GM12878 (cell line): Measurements from ENCODE around the gene NFYC. TPM values are rescaled to one million over a fixed set of nuclear protein-coding genes. Genes with fewer than 3 reads are reported as not detected.

ENCODE experiments used
- ATAC-seq: fragments of 200-7000 bp; cut with Tn5 transposase; 3 replicates; pipeline ENCODE4 v1.9.1; 2020; ENCODE audit warnings: mild to moderate bottlenecking, moderate library complexity
- BruUV-seq: library from RNA; stranded (reverse); fragments of 400-500 nt; replicated peaks from 2 replicates; lab custom pipeline; 2021; lab: Mats Ljungman, UMichigan
- CTCF ChIA-PET: fragments of 300-600 bp; sonication (Branson Sonifier 250); formaldehyde crosslinking; extraction: SDS; loops from one replicate; lab custom pipeline; 2021; ENCODE audit warnings: inconsistent platforms; lab: Yijun Ruan, JAX
- POLR2A ChIA-PET: fragments of 350-600 bp; formaldehyde crosslinking; extraction: SDS; loops from one replicate; lab custom pipeline; 2021; ENCODE audit warnings: inconsistent platforms; lab: Charles Lee
- RAD21 ChIA-PET: fragments of 300-600 bp; sonication (Branson Sonifier 250); formaldehyde crosslinking; loops from one replicate; lab custom pipeline; 2023; ENCODE audit warnings: antibody characterized with exemption; ENCODE audit not compliant: unreplicated experiment; lab: Charles Lee
- SMC1A ChIA-PET: fragments of 300-600 bp; sonication (Branson Sonifier 250); formaldehyde crosslinking; loops from one replicate; lab custom pipeline; 2023; ENCODE audit not compliant: unreplicated experiment, uncharacterized antibody; lab: Charles Lee
- DNase-seq: peaks from one replicate; pipeline ENCODE4 v3.0.0-alpha.2; 2011; ENCODE audit warnings: low read depth, low spot score
- FAIRE-seq: peaks from 3 replicates; lab custom pipeline; 2011; peaks lifted over from hg19 to GRCh38; lab: Jason Lieb, UNC
- H2AFZ ChIP-seq: 2 replicates; pipeline ENCODE4 v1.6.0; 2011; ENCODE audit warnings: low read depth, low read length, control low read depth; ENCODE audit not compliant: control insufficient read depth
- H3K27ac ChIP-seq: 2 replicates; pipeline ENCODE4 v1.5.1; 2011; ENCODE audit warnings: control low read depth; ENCODE audit not compliant: control insufficient read depth, insufficient read depth
- H3K27me3 ChIP-seq, 2 experiments: replicated peaks in 1 of 2; 2 replicates each; pipeline versions ENCODE4 v1.6.0 to v1.6.1; 2011; ENCODE audit warnings: low read length in 1 of 2; ENCODE audit not compliant: control insufficient read depth in 2 of 2, insufficient read depth in 2 of 2
- H3K36me3 ChIP-seq, 2 experiments: 2 replicates each; pipeline ENCODE4 v1.5.1; 2011; ENCODE audit warnings: low read length in 1 of 2; ENCODE audit not compliant: control insufficient read depth in 2 of 2, insufficient read depth in 2 of 2
- H3K4me1 ChIP-seq: 2 replicates; pipeline ENCODE4 v1.6.1; 2011; ENCODE audit warnings: mild to moderate bottlenecking, low read length, moderate library complexity, mixed read lengths; ENCODE audit not compliant: control insufficient read depth, insufficient read depth
- H3K4me2 ChIP-seq: 2 replicates; pipeline ENCODE4 v1.6.0; 2011; ENCODE audit warnings: control low read depth; ENCODE audit not compliant: control insufficient read depth, insufficient read depth
- H3K4me3 ChIP-seq: fragments of 200-600 bp; sonication (generic); 2 replicates; pipeline ENCODE4 v1.5.1; 2016
- H3K79me2 ChIP-seq: 2 replicates; pipeline ENCODE4 v1.6.0; 2011; ENCODE audit warnings: low read length; ENCODE audit not compliant: control insufficient read depth, insufficient read depth
- H3K9ac ChIP-seq: 2 replicates; pipeline ENCODE4 v1.8.0; 2011; ENCODE audit warnings: low read length, control low read depth, mixed read lengths; ENCODE audit not compliant: control insufficient read depth, insufficient read depth
- H3K9me3 ChIP-seq: replicated peaks from 3 replicates; pipeline ENCODE4 v1.5.1; 2011; ENCODE audit warnings: mild to moderate bottlenecking, low read length; ENCODE audit not compliant: control insufficient read depth, insufficient read depth
- H4K20me1 ChIP-seq: 2 replicates; pipeline ENCODE4 v1.6.0; 2011; ENCODE audit not compliant: control insufficient read depth, insufficient read depth
- E2F4 ChIP-seq: IDR thresholded peaks from 2 replicates; pipeline ENCODE4 v1.6.1; 2012; ENCODE audit warnings: low read depth, low read length, improper control_type of control experiment
- KAT2A ChIP-seq: conservative IDR thresholded peaks from 2 replicates; pipeline ENCODE4 v1.6.1; 2011; ENCODE audit warnings: low read depth, low read length; ENCODE audit not compliant: control insufficient read depth
- WGBS: methylation state at CpG from one replicate; pipeline ENCODE4 v1.1.6; 2016; ENCODE audit warnings: low lambda C conversion rate; ENCODE audit not compliant: insufficient replicate concordance, insufficient coverage; ENCODE audit errors: missing lambda C conversion rate; 5-methylcytosine and 5-hydroxymethylcytosine counted together
- in situ Hi-C: fragments of 300-500 bp; cut with MboI; formaldehyde crosslinking; loops from 9 replicates; pipeline ENCODE4 v1.14.3; 2018; ENCODE audit warnings: mixed read lengths
- intact Hi-C: fragments of 100-400 bp; cut with micrococcal nuclease; formaldehyde crosslinking; loops from one replicate; pipeline ENCODE4 v1.14.2; 2022; ENCODE audit not compliant: unreplicated experiment
- polyA plus RNA-seq, 11 experiments: library from polyadenylated mRNA; depleted of rRNA in 4 of 11; unstranded in 6 of 11; stranded (reverse) in 5 of 11; fragments of >200 nt; fragmentation: Nextera tagmentation in 4 of 11; fragmentation: Illumina TruSeq in 1 of 11; extraction: Ambion mirVana in 4 of 11; extraction: Trizol in 1 of 11; gene quantifications; 1 replicate in 1 of 11; 2 replicates in 10 of 11; pipeline versions ENCODE4 v1.2.1 to v1.2.3, GENCODE V29; 2011 to 2016; ENCODE audit warnings: inconsistent platforms in 2 of 11, missing spikeins in 2 of 11, low read depth in 1 of 11
- total RNA-seq, 4 experiments: library from RNA; depleted of rRNA in 3 of 4; stranded (reverse); fragments of >200 nt in 3 of 4; fragmentation: Illumina TruSeq in 1 of 4; extraction: Trizol in 1 of 4; gene quantifications; 2 replicates each; pipeline versions ENCODE4 v1.2.1 to v1.2.3, GENCODE V29; 2013 to 2021
- TF ChIP-seq, protein P1 (sequence below): IDR thresholded peaks from 2 replicates; pipeline ENCODE4 v1.6.1; 2012; ENCODE audit warnings: mild to moderate bottlenecking, low read depth, low read length

NFYC gene
- total and polyA plus RNA-seq, 10 of the 15 experiments (the other 5 are each of a cell fraction or from before 2014, with no cell fraction given): 4.3 to 84.2 (median 58.3) TPM

GRCh38 chr1:40652979-40653378 lies 38.5 kb upstream of the NFYC start (continued):
- TF ChIP-seq E2F4: no peak

- Histone ChIP-seq H3K27ac (no peak overlapping the region), H3K27me3 (no peaks in the 10 kb centered on the region), H3K4me3 (no peak overlapping the region), H3K36me3 (no peaks in the 10 kb centered on the region), H3K9ac (no peak overlapping the region), H3K9me3 (no peaks in the 10 kb centered on the region), H3K79me2 (no peaks in the 10 kb centered on the region), H2AFZ (no peak overlapping the region), H4K20me1 (no peaks in the 10 kb centered on the region), H3K4me1 (no peaks in the 10 kb centered on the region), H3K4me2 (no peak overlapping the region)
- DNase-seq (no peak), ATAC-seq (no peak), FAIRE-seq (no peak)
- ChIA-PET POLR2A (interaction anchor here (0.5 kb wide), 1 partner anchor 76 kb away, joined by 11 read pairs; no protein-coding TSS in a partner anchor), RAD21 (no interaction called here), CTCF (interaction anchor here (0.7 to 0.8 kb wide), 2 partner anchors 24 to 25 kb away, joined by 3 read pairs; no protein-coding TSS in a partner anchor), SMC1A (interaction anchor here (0.5 to 1.2 kb wide), 2 partner anchors 9 to 18 kb away, joined by 3 read pairs; no protein-coding TSS in a partner anchor)
- intact Hi-C loops: no loop called here
- TF ChIP-seq, protein P1, sequence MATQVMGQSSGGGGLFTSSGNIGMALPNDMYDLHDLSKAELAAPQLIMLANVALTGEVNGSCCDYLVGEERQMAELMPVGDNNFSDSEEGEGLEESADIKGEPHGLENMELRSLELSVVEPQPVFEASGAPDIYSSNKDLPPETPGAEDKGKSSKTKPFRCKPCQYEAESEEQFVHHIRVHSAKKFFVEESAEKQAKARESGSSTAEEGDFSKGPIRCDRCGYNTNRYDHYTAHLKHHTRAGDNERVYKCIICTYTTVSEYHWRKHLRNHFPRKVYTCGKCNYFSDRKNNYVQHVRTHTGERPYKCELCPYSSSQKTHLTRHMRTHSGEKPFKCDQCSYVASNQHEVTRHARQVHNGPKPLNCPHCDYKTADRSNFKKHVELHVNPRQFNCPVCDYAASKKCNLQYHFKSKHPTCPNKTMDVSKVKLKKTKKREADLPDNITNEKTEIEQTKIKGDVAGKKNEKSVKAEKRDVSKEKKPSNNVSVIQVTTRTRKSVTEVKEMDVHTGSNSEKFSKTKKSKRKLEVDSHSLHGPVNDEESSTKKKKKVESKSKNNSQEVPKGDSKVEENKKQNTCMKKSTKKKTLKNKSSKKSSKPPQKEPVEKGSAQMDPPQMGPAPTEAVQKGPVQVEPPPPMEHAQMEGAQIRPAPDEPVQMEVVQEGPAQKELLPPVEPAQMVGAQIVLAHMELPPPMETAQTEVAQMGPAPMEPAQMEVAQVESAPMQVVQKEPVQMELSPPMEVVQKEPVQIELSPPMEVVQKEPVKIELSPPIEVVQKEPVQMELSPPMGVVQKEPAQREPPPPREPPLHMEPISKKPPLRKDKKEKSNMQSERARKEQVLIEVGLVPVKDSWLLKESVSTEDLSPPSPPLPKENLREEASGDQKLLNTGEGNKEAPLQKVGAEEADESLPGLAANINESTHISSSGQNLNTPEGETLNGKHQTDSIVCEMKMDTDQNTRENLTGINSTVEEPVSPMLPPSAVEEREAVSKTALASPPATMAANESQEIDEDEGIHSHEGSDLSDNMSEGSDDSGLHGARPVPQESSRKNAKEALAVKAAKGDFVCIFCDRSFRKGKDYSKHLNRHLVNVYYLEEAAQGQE: peak; percentile 76
- no peak for TF ChIP-seq KAT2A
- BruUV-seq: no TSS peak
- WGBS: 61% methylated on average over 24 of the region's 35 CpGs
- in situ Hi-C loops: no loop called here
Observed at GRCh38 chr1:40653851-40654537, 37.5 kb upstream of the NFYC start.
